IMR-90 (cell line): Measurements from ENCODE around the gene MORN5. TPM values are rescaled to one million over a fixed set of nuclear protein-coding genes. Genes with fewer than 3 reads are reported as not detected.

Source experiments
- ATAC-seq: fragments of 200-7000 bp; cut with Tn5 transposase; 2 replicates; pipeline ENCODE4 v1.9.1; 2020; ENCODE audit warnings: low read depth, mild to moderate bottlenecking, moderate library complexity
- BruUV-seq: library from RNA; stranded (reverse); fragments of 400-500 nt; replicated peaks from 2 replicates; lab custom pipeline; 2021; lab: Mats Ljungman, UMichigan
- CTCF ChIA-PET: fragments of 300-600 bp; formaldehyde crosslinking; extraction: SDS; loops from one replicate; lab custom pipeline; 2021; ENCODE audit warnings: antibody characterized with exemption; lab: Yijun Ruan, JAX
- POLR2A ChIA-PET: fragments of 300-600 bp; sonication (Branson Sonifier 250); formaldehyde crosslinking; loops from one replicate; lab custom pipeline; 2022; ENCODE audit warnings: antibody characterized with exemption; ENCODE audit not compliant: unreplicated experiment; lab: Charles Lee
- DNase-seq: peaks from one replicate; pipeline ENCODE4 v3.0.0; 2013
- H2AFZ ChIP-seq: replicated peaks from 2 replicates; pipeline ENCODE3; 2013; ENCODE audit warnings: low read length, mild to moderate bottlenecking; ENCODE audit not compliant: poor library complexity
- H2AK5ac ChIP-seq: 2 replicates; pipeline ENCODE4 v1.6.1; 2013; ENCODE audit warnings: low read depth, low read length, inconsistent platforms
- H2AK9ac ChIP-seq: replicated peaks from 2 replicates; pipeline ENCODE3; 2013; ENCODE audit warnings: mild to moderate bottlenecking, low read depth, low read length, moderate library complexity; ENCODE audit not compliant: poor library complexity
- H2BK120ac ChIP-seq: 2 replicates; pipeline ENCODE4 v1.6.1; 2013; ENCODE audit warnings: low read depth, low read length, inconsistent platforms
- H2BK15ac ChIP-seq: 3 replicates; pipeline ENCODE4 v1.6.1; 2013; ENCODE audit warnings: low read depth, low read length, inconsistent platforms
- H2BK20ac ChIP-seq: 2 replicates; pipeline ENCODE4 v1.6.1; 2013; ENCODE audit warnings: low read depth, mild to moderate bottlenecking, inconsistent platforms, low read length, moderate library complexity
- H2BK5ac ChIP-seq: 2 replicates; pipeline ENCODE4 v1.6.1; 2013; ENCODE audit warnings: mild to moderate bottlenecking, low read depth, low read length, inconsistent platforms; ENCODE audit not compliant: poor library complexity, severe bottlenecking
- H3K14ac ChIP-seq: replicated peaks from 2 replicates; pipeline ENCODE4 v1.6.1; 2013; ENCODE audit warnings: low read depth, low read length, inconsistent platforms
- H3K18ac ChIP-seq: 2 replicates; pipeline ENCODE4 v1.6.1; 2013; ENCODE audit warnings: low read depth, low read length, control low read depth
- H3K23ac ChIP-seq: 2 replicates; pipeline ENCODE4 v1.6.1; 2013; ENCODE audit warnings: low read depth, low read length, inconsistent platforms
- H3K27ac ChIP-seq: 2 replicates; pipeline ENCODE4 v1.5.1; 2013; ENCODE audit warnings: mild to moderate bottlenecking, control low read depth, low read length; ENCODE audit not compliant: insufficient read depth
- H3K27me3 ChIP-seq: 2 replicates; pipeline ENCODE4 v1.6.1; 2013; ENCODE audit warnings: low read length; ENCODE audit not compliant: control insufficient read depth, insufficient read depth
- H3K36me3 ChIP-seq: 2 replicates; pipeline ENCODE4 v1.6.1; 2013; ENCODE audit warnings: low read length, mixed read lengths; ENCODE audit not compliant: control insufficient read depth, insufficient read depth
- H3K4ac ChIP-seq: 2 replicates; pipeline ENCODE4 v1.6.1; 2013; ENCODE audit warnings: low read depth, low read length, inconsistent platforms
- H3K4me1 ChIP-seq: 2 replicates; pipeline ENCODE4 v1.6.1; 2013; ENCODE audit warnings: low read length, mixed read lengths; ENCODE audit not compliant: control insufficient read depth, insufficient read depth
- H3K4me2 ChIP-seq: 2 replicates; pipeline ENCODE4 v1.6.1; 2013; ENCODE audit warnings: low read depth, mild to moderate bottlenecking, control low read depth, low read length, moderate library complexity
- H3K4me3 ChIP-seq: 2 replicates; pipeline ENCODE4 v1.5.1; 2013; ENCODE audit warnings: low read depth, mild to moderate bottlenecking, control low read depth, low read length, moderate library complexity; ENCODE audit not compliant: insufficient read depth
- H3K56ac ChIP-seq: 2 replicates; pipeline ENCODE4 v1.6.1; 2013; ENCODE audit warnings: low read length, inconsistent platforms; ENCODE audit not compliant: insufficient read depth; ENCODE audit errors: extremely low read depth
- H3K79me1 ChIP-seq, 2 experiments: 2 replicates each; pipeline ENCODE4 v1.6.1; 2013; ENCODE audit warnings: low read length in 2 of 2, inconsistent platforms in 1 of 2, low read depth in 1 of 2
- H3K9ac ChIP-seq: 2 replicates; pipeline ENCODE4 v1.6.1; 2013; ENCODE audit warnings: low read depth, low read length, control low read depth
- H3K9me1 ChIP-seq: 2 replicates; pipeline ENCODE4 v1.6.1; 2013; ENCODE audit warnings: low read length, inconsistent platforms; ENCODE audit not compliant: insufficient read depth
- H3K9me3 ChIP-seq: 2 replicates; pipeline ENCODE4 v1.6.1; 2013; ENCODE audit warnings: low read length; ENCODE audit not compliant: control insufficient read depth, insufficient read depth
- H4K20me1 ChIP-seq: 2 replicates; pipeline ENCODE4 v1.6.1; 2013; ENCODE audit warnings: low read length, inconsistent platforms; ENCODE audit not compliant: insufficient read depth
- H4K5ac ChIP-seq: 2 replicates; pipeline ENCODE4 v1.6.1; 2013; ENCODE audit warnings: mild to moderate bottlenecking, low read depth, low read length, control low read depth
- H4K8ac ChIP-seq, 2 experiments: 2 replicates each; pipeline ENCODE4 v1.6.1; 2013; ENCODE audit warnings: low read depth in 2 of 2, low read length in 2 of 2, control low read depth in 1 of 2, inconsistent platforms in 1 of 2
- H4K91ac ChIP-seq: 2 replicates; pipeline ENCODE4 v1.6.1; 2013; ENCODE audit warnings: low read depth, low read length, inconsistent platforms; ENCODE audit not compliant: insufficient read depth
- BHLHE40 ChIP-seq: fragments of 150-350 bp; IDR thresholded peaks from 2 replicates; pipeline ENCODE4 v1.6.1; 2016; ENCODE audit warnings: mild to moderate bottlenecking, low read depth, low read length
- CTCF ChIP-seq: conservative IDR thresholded peaks from 2 replicates; pipeline ENCODE4 v1.5.1; 2012; ENCODE audit warnings: mild to moderate bottlenecking, low read depth, low read length, improper control_type of control experiment
- FOS ChIP-seq: fragments of 150-350 bp; IDR thresholded peaks from 2 replicates; pipeline ENCODE4 v1.6.1; 2016; ENCODE audit warnings: low read depth, low read length
- MAFK ChIP-seq: IDR thresholded peaks from 2 replicates; pipeline ENCODE4 v1.6.1; 2012; ENCODE audit warnings: low read depth, low read length, improper control_type of control experiment
- MAZ ChIP-seq: IDR thresholded peaks from 2 replicates; pipeline ENCODE4 v1.6.1; 2012; ENCODE audit warnings: low read depth, mild to moderate bottlenecking, low read length, improper control_type of control experiment, moderate library complexity, borderline replicate concordance
- MXI1 ChIP-seq: IDR thresholded peaks from 2 replicates; pipeline ENCODE4 v1.6.1; 2012; ENCODE audit warnings: low read depth, mild to moderate bottlenecking, low read length, moderate library complexity, borderline replicate concordance
- NFE2L2 ChIP-seq: fragments of 150-350 bp; IDR thresholded peaks from 2 replicates; pipeline ENCODE4 v1.6.1; 2016; ENCODE audit warnings: low read depth, mild to moderate bottlenecking, low read length
- POLR2A ChIP-seq: IDR thresholded peaks from 2 replicates; pipeline ENCODE4 v1.6.1; 2012; ENCODE audit warnings: mild to moderate bottlenecking, low read depth, low read length
- RAD21 ChIP-seq: IDR thresholded peaks from 2 replicates; pipeline ENCODE4 v1.6.1; 2012; ENCODE audit warnings: low read length, improper control_type of control experiment
- RCOR1 ChIP-seq: IDR thresholded peaks from 2 replicates; pipeline ENCODE4 v1.6.1; 2012; ENCODE audit warnings: mild to moderate bottlenecking, low read length, improper control_type of control experiment; ENCODE audit not compliant: insufficient replicate concordance
- USF2 ChIP-seq: fragments of 150-350 bp; IDR thresholded peaks from 2 replicates; pipeline ENCODE4 v1.6.1; 2017; ENCODE audit warnings: mild to moderate bottlenecking, antibody characterized with exemption, low read length, low read depth
- WGBS, 2 experiments: methylation state at CpG; one replicate each; pipeline versions ENCODE4 v1.1.5 to v1.1.7; 2013; ENCODE audit warnings: missing lambda C conversion rate in 2 of 2; ENCODE audit not compliant: insufficient read length in 1 of 2; ENCODE audit errors: extremely low coverage in 2 of 2; 5-methylcytosine and 5-hydroxymethylcytosine counted together
- dilution Hi-C: fragments of 300-500 bp; cut with HindIII; formaldehyde crosslinking; loops from one replicate; pipeline ENCODE4 v1.14.3; 2018; ENCODE audit warnings: low sequenced_read_pairs; ENCODE audit not compliant: unreplicated experiment
- in situ Hi-C: fragments of 300-500 bp; cut with MboI; formaldehyde crosslinking; loops from 3 replicates; pipeline ENCODE4 v1.14.3; 2019; ENCODE audit warnings: low sequenced_read_pairs, inconsistent platforms, mixed read lengths
- intact Hi-C: fragments of 100-400 bp; cut with micrococcal nuclease; formaldehyde crosslinking; loops from 2 replicates; pipeline ENCODE4 v1.10.0; 2022
- polyA plus RNA-seq, 3 experiments: library from polyadenylated mRNA; depleted of rRNA; stranded (reverse); fragments of >200 nt; gene quantifications; 2 replicates each; pipeline ENCODE4 v1.2.3, GENCODE V29; 2012; ENCODE audit warnings: low replicate concordance in 1 of 3
- total RNA-seq: library from RNA; depleted of rRNA; stranded (reverse); fragments of >200 nt; gene quantifications from 2 replicates; pipeline ENCODE4 v1.2.3, GENCODE V29; 2012

Gene MORN5
- total and polyA plus RNA-seq, 2 of the 4 experiments (the other 2 are of a cell fraction), result not detected

GRCh38 chr9:122133263-122133983 lies 26.3 kb upstream of the MORN5 start:
- Histone ChIP-seq H3K18ac (no peak overlapping the region), H2AK5ac (no peak overlapping the region), H4K20me1 (no peaks in the 10 kb centered on the region), H3K14ac (no peak overlapping the region), H3K9me1 (0 out of 2 replicates have a peak, but pooled peaks cover 6% of the 10 kb centered on the region), H2BK120ac (no peak overlapping the region), H2AFZ (no peak overlapping the region), H4K5ac (no peak overlapping the region), H4K91ac (no peak overlapping the region), H3K4me2 (no peak overlapping the region), H3K79me1 (no peaks in the 10 kb centered on the region), H3K9ac (no peak overlapping the region), H3K27me3 (peaks cover 4% of the 10 kb centered on the region; the same call in 1 of the 2 replicates), H3K36me3 (no peaks in the 10 kb centered on the region), H3K4ac (no peak overlapping the region), H3K4me3 (no peak overlapping the region), H3K4me1 (peaks cover 4% of the 10 kb centered on the region), H2BK5ac (no peak overlapping the region), H2AK9ac (no peak overlapping the region), H3K23ac (no peak overlapping the region), H3K56ac (no peak overlapping the region), H4K8ac (no peak overlapping the region), H3K27ac (no peak overlapping the region), H2BK20ac (no peak overlapping the region), H2BK15ac (no peak overlapping the region), H3K9me3 (no peaks in the 10 kb centered on the region)
- no peak for TF ChIP-seq USF2
- TF ChIP-seq RAD21, result no peak
- TF ChIP-seq NFE2L2, result no peak
- TF ChIP-seq POLR2A, result no peak
- TF ChIP-seq BHLHE40, result no peak
- no peak for TF ChIP-seq CTCF
- TF ChIP-seq MAZ, result no peak
- no peak for TF ChIP-seq MAFK
- TF ChIP-seq RCOR1, result no peak
- no peak for TF ChIP-seq FOS
- TF ChIP-seq MXI1, result no peak
- DNase-seq (no peak), ATAC-seq (no peak)
- no TSS peak for BruUV-seq
- WGBS, 2 experiments, result 80% methylated on average over 5 of the region's 12 CpGs; no CpG with 5 or more reads in 1 of the 2 experiments
- in situ Hi-C loops (no loop called here), dilution Hi-C loops (no loop called here), intact Hi-C loops (no loop called here)
- POLR2A ChIA-PET, result no interaction called here
- CTCF ChIA-PET, result interaction anchor here (1.0 kb wide), 1 partner anchor 10 kb away, joined by 3 read pairs; no protein-coding TSS in a partner anchor
